SK-N-SH (cell line): ENCODE measurements around the gene FMO5. TPM values are rescaled to one million over a fixed set of nuclear protein-coding genes. Genes with fewer than 3 reads are reported as not detected.

Experiments
- CTCF ChIA-PET: fragments of 300-600, 350-600 bp; formaldehyde crosslinking; extraction: SDS; loops from one replicate; lab custom pipeline; 2021; lab: Yijun Ruan, JAX
- POLR2A ChIA-PET: fragments of 350-600 bp; sonication (Branson Sonifier 250); formaldehyde crosslinking; extraction: SDS; loops from one replicate; lab custom pipeline; 2020; ENCODE audit warnings: antibody characterized with exemption, inconsistent platforms; lab: Yijun Ruan, JAX
- DNase-seq: peaks from one replicate; pipeline ENCODE4 v3.0.0; 2012
- H2AFZ ChIP-seq: fragments of 200-600 bp; sonication (generic); 2 replicates; pipeline ENCODE4 v1.8.1; 2016; ENCODE audit warnings: antibody characterized with exemption, mild to moderate bottlenecking, low read depth
- H3F3A ChIP-seq: fragments of 200-600 bp; sonication (generic); replicated peaks from 2 replicates; pipeline ENCODE3; 2016; ENCODE audit warnings: antibody characterized with exemption, mild to moderate bottlenecking; ENCODE audit not compliant: insufficient read depth
- H3K27ac ChIP-seq, 2 experiments: fragments of 200-500 bp in 1 of 2; fragments of 200-600 bp in 1 of 2; sonication (Bioruptor generic) in 1 of 2; sonication (generic), shearing (Covaris generic) in 1 of 2; 2 replicates each; pipeline versions ENCODE4 v1.5.1 to v1.6.1; 2014 to 2016; ENCODE audit warnings: low read depth in 2 of 2, inconsistent platforms in 1 of 2, low read length in 1 of 2, mild to moderate bottlenecking in 1 of 2, mixed read lengths in 1 of 2
- H3K27me3 ChIP-seq: fragments of 200-600 bp; sonication (generic), shearing (Covaris generic); 2 replicates; pipeline ENCODE4 v1.6.1; 2016; ENCODE audit warnings: mixed run types; ENCODE audit not compliant: insufficient read depth
- H3K36me3 ChIP-seq, 2 experiments: fragments of 200-500 bp in 1 of 2; fragments of 200-600 bp in 1 of 2; sonication (Bioruptor generic) in 1 of 2; sonication (generic) in 1 of 2; replicated peaks in 1 of 2; 2 replicates each; pipeline versions ENCODE3 to v1.5.1; 2014 to 2016; ENCODE audit warnings: low read length in 1 of 2, mild to moderate bottlenecking in 1 of 2; ENCODE audit not compliant: insufficient read depth in 2 of 2, control insufficient read depth in 1 of 2
- H3K4me1 ChIP-seq, 2 experiments: fragments of 200-500 bp in 1 of 2; fragments of 200-600 bp in 1 of 2; sonication (Bioruptor generic) in 1 of 2; sonication (generic), shearing (Covaris generic) in 1 of 2; 2 replicates each; pipeline versions ENCODE4 v1.5.1 to v1.6.1; 2014 to 2016; ENCODE audit warnings: low read depth in 1 of 2, low read length in 1 of 2, mixed run types in 1 of 2; ENCODE audit not compliant: insufficient read depth in 2 of 2, control insufficient read depth in 1 of 2
- H3K4me2 ChIP-seq: fragments of 200-600 bp; sonication (generic), shearing (Covaris generic); 2 replicates; pipeline ENCODE4 v1.6.1; 2017; ENCODE audit warnings: mixed run types
- H3K4me3 ChIP-seq, 2 experiments: fragments of 200-500 bp in 1 of 2; fragments of 200-600 bp in 1 of 2; sonication (Bioruptor generic) in 1 of 2; sonication (generic), shearing (Covaris generic) in 1 of 2; 2 replicates each; pipeline versions ENCODE4 v1.5.1 to v1.8.1; 2014 to 2016; ENCODE audit warnings: low read depth in 2 of 2, inconsistent platforms in 1 of 2, low read length in 1 of 2, mild to moderate bottlenecking in 1 of 2, mixed read lengths in 1 of 2, moderate library complexity in 1 of 2
- H3K79me2 ChIP-seq: fragments of 200-600 bp; sonication (generic); 2 replicates; pipeline ENCODE4 v1.8.1; 2017; ENCODE audit warnings: mild to moderate bottlenecking; ENCODE audit not compliant: insufficient read depth
- H3K9ac ChIP-seq: fragments of 200-600 bp; sonication (generic); 2 replicates; pipeline ENCODE4 v1.6.1; 2017; ENCODE audit warnings: mixed run types
- H3K9me2 ChIP-seq: fragments of 200-600 bp; sonication (generic); 2 replicates; pipeline ENCODE4 v1.6.1; 2017; ENCODE audit warnings: mixed run types
- H3K9me3 ChIP-seq: fragments of 200-600 bp; sonication (generic); 2 replicates; pipeline ENCODE4 v1.6.1; 2017; ENCODE audit warnings: mixed run types, mild to moderate bottlenecking, moderate library complexity
- H4K20me1 ChIP-seq: fragments of 200-600 bp; sonication (generic); 2 replicates; pipeline ENCODE4 v1.6.1; 2017; ENCODE audit warnings: mild to moderate bottlenecking, mixed run types; ENCODE audit not compliant: insufficient read depth
- CHD2 ChIP-seq: fragments of 150-350 bp; IDR thresholded peaks from 2 replicates; pipeline ENCODE4 v1.6.1; 2018; ENCODE audit warnings: low read length; ENCODE audit not compliant: partially characterized antibody
- CTCF ChIP-seq: fragments of 200-600 bp; sonication (generic); IDR thresholded peaks from 2 replicates; pipeline ENCODE4 v1.6.1; 2017; ENCODE audit warnings: antibody characterized with exemption, mild to moderate bottlenecking, moderate library complexity
- EP300 ChIP-seq, 2 experiments: IDR thresholded peaks; 2 replicates each; pipeline versions ENCODE4 v1.4.0 to v1.6.1; 2012; ENCODE audit warnings: borderline replicate concordance in 1 of 2, low read depth in 1 of 2, low read length in 1 of 2
- FOXM1 ChIP-seq: IDR thresholded peaks from 2 replicates; pipeline ENCODE4 v1.4.0; 2012; ENCODE audit warnings: low read depth, mild to moderate bottlenecking
- IRF3 ChIP-seq: fragments of 150-350 bp; IDR thresholded peaks from 2 replicates; pipeline ENCODE4 v1.6.1; 2016; ENCODE audit warnings: mild to moderate bottlenecking, low read depth, low read length
- MAX ChIP-seq: IDR thresholded peaks from 2 replicates; pipeline ENCODE4 v1.4.0; 2012; ENCODE audit warnings: low read depth
- MEF2A ChIP-seq: IDR thresholded peaks from 2 replicates; pipeline ENCODE4 v1.4.0; 2012; ENCODE audit warnings: low read depth, borderline replicate concordance
- NFIC ChIP-seq: IDR thresholded peaks from 2 replicates; pipeline ENCODE4 v1.4.0; 2012; ENCODE audit warnings: borderline replicate concordance
- NRF1 ChIP-seq: IDR thresholded peaks from 2 replicates; pipeline ENCODE4 v1.6.1; 2012; ENCODE audit warnings: low read depth, mild to moderate bottlenecking, low read length
- RCOR1 ChIP-seq: fragments of 150-350 bp; IDR thresholded peaks from 2 replicates; pipeline ENCODE4 v1.6.1; 2017; ENCODE audit warnings: antibody characterized with exemption, low read length
- RFX5 ChIP-seq: IDR thresholded peaks from 2 replicates; pipeline ENCODE4 v1.6.1; 2012; ENCODE audit warnings: mild to moderate bottlenecking, improper control_type of control experiment, low read length
- TAF1 ChIP-seq: IDR thresholded peaks from 2 replicates; pipeline ENCODE4 v1.6.1; 2012; ENCODE audit warnings: low read depth, mild to moderate bottlenecking, low read length, moderate library complexity, borderline replicate concordance
- TCF12 ChIP-seq: IDR thresholded peaks from 2 replicates; pipeline ENCODE4 v1.4.0; 2012
- WGBS: methylation state at CpG from one replicate; pipeline ENCODE4 v1.1.6; 2017; ENCODE audit warnings: low lambda C conversion rate; 5-methylcytosine and 5-hydroxymethylcytosine counted together
- polyA plus RNA-seq, 3 experiments: library from polyadenylated mRNA; depleted of rRNA; stranded (reverse); fragments of >200 nt; gene quantifications; 2 replicates each; pipeline ENCODE4 v1.2.3, GENCODE V29; 2012

FMO5 gene
- polyA plus RNA-seq, 1 of the 3 experiments (the other 2 are of a cell fraction), result 0.30 TPM

- H2AFZ ChIP-seq, result peak overlapping the region; percentile 58; the same call in 1 of the 2 replicates
- POLR2A ChIA-PET, result interaction anchor here (1.0 kb wide), 1 partner anchor 71 kb away, joined by 4 read pairs; no protein-coding TSS in a partner anchor
- no peaks in the 10 kb centered on the region for H3K36me3 ChIP-seq
- TF ChIP-seq CHD2, result no peak
- no peak for TF ChIP-seq IRF3
- TF ChIP-seq NRF1, result no peak
- no peak for TF ChIP-seq TCF12
- no peak for TF ChIP-seq NFIC
- no peak for TF ChIP-seq MAX
- no peak for TF ChIP-seq RCOR1
- TF ChIP-seq RFX5, result no peak
- no peak for TF ChIP-seq CTCF
- CTCF ChIA-PET, result interaction anchor here (0.7 to 3.6 kb wide), 12 partner anchors 8 to 247 kb away, joined by 3 to 51 read pairs (median 6); partner anchors contain the start of gene FMO5
- peak overlapping the region; percentile 85 for H3K4me2 ChIP-seq
- DNase-seq, result no peak
- H3K9me3 ChIP-seq, result no peaks in the 10 kb centered on the region
- H3K4me3 ChIP-seq, result peak overlapping the region; percentile 75 to 99
- H3K27ac ChIP-seq, result peak overlapping the region; percentile 47 to 85; a peak in 3 of 4 replicates
- peak overlapping the region; percentile 94 for H3K9ac ChIP-seq
- H3K27me3 ChIP-seq, result no peaks in the 10 kb centered on the region
- 0 out of 2 replicates have a peak, but pooled peaks cover 23% of the 10 kb centered on the region for H4K20me1 ChIP-seq
- no peaks in the 10 kb centered on the region for H3K9me2 ChIP-seq
- peaks cover 55% of the 10 kb centered on the region for H3K79me2 ChIP-seq
- H3F3A ChIP-seq, result peaks cover 4% of the 10 kb centered on the region
- 14% methylated on average over 4 of the region's 4 CpGs for WGBS
- peaks cover 0 to 19% of the 10 kb centered on the region in 2 experiments; a peak in 2 of 4 replicates for H3K4me1 ChIP-seq
These were observed 18.7 kb upstream of the FMO5 start for GRCh38 chr1:147243841-147244240.

GRCh38 chr1:147243228-147243685 is 18.1 kb upstream of the FMO5 start:
- CTCF ChIA-PET, result interaction anchor here (0.6 to 3.6 kb wide), 17 partner anchors 8 to 247 kb away, joined by 3 to 51 read pairs (median 4); partner anchors contain the start of gene FMO5
- Histone ChIP-seq H3K27me3 (no peaks in the 10 kb centered on the region), H3K4me2 (peak overlapping the region; percentile 85), H2AFZ (peak overlapping the region; percentile 58; the same call in 1 of the 2 replicates), H4K20me1 (0 out of 2 replicates have a peak, but pooled peaks cover 21% of the 10 kb centered on the region), H3K9ac (peak overlapping the region; percentile 94), H3K4me1 (peaks cover 0 to 19% of the 10 kb centered on the region in 2 experiments; a peak in 2 of 4 replicates), H3K9me2 (no peaks in the 10 kb centered on the region), H3K36me3 (no peaks in the 10 kb centered on the region), H3K9me3 (no peaks in the 10 kb centered on the region), H3F3A (peaks cover 4% of the 10 kb centered on the region), H3K4me3 (peak overlapping the region; percentile 75 to 99), H3K27ac (peak overlapping the region; percentile 85 to 92), H3K79me2 (peaks cover 50% of the 10 kb centered on the region)
- POLR2A ChIA-PET, result interaction anchor here (1.0 kb wide), 1 partner anchor 70 kb away, joined by 4 read pairs; no protein-coding TSS in a partner anchor
- WGBS, result 2% methylated on average over 24 of the region's 30 CpGs
- peak; percentile 65 for DNase-seq
- TF ChIP-seq MEF2A, result peak; percentile 76; the same call in 1 of the 2 replicates
- no peak for TF ChIP-seq FOXM1
- no peak for TF ChIP-seq EP300 (IDR thresholded peaks at IDR 0.05; ENCODE audit: borderline replicate concordance in 1 of 2, low read depth in 1 of 2, low read length in 1 of 2)
- TF ChIP-seq CTCF, result no peak
- TF ChIP-seq IRF3, result no peak
- TF ChIP-seq TAF1, result no peak
